GM04503 (cell line): ENCODE measurements around the gene TECPR2.
"Not testable (repeated sequence)": the region's sequence is repeated elsewhere in the genome, so short reads cannot be mapped to it uniquely, and the experiment has no call there.

ENCODE experiments used
- DNase-seq: peaks from one replicate; pipeline ENCODE4 v3.0.0-alpha.2; 2012; ENCODE audit warnings: low read depth

The TECPR2 gene

DNA sequence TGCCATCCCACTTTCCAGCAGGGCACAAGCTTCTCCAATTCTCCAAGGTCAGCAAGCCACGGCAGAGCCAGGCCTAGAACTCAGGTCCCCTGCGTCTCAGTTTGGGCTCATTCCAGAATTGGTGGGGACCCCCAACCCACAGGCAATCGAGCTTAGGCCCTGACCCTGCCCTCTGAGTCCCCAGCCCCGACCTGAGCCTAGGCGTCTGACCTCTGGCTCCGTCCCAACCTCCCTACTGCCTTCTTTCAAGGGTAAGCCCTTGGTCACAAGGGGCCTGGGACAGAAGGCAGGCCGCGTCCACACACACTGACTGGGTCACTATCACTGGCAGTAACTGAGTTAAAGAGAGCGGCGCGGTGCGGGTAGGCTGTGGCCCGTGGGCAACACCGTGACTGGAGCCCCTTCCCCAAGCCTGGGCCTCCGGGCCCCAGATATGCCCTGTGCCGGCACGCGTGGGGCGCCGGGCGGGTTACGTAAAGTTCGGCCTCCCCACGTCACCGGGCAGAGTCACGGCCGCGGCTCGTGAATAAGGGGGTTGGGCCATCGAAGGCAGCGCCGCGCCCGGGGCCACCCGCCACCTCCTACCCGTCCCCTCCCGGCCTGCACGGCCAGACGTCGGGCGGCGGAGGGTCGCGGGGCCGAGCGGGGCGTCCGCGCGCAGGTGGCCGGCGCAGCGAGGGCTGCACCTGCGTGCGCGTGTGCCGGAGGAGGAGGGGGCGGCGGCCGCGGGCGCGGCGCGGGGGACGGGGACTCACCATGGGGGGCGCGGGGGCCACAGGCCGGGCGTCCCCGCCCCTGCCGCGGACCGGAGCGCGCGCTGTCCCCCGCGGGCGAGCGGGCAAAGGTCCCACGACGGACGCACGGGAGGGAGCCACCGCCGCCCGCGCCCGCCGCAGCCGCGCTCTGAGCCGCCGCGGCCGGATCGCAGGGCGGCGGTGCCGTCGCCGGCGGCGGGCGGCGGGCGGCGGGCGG is 146.3 kb downstream of the TECPR2 start:
- no peak for DNase-seq

DNA sequence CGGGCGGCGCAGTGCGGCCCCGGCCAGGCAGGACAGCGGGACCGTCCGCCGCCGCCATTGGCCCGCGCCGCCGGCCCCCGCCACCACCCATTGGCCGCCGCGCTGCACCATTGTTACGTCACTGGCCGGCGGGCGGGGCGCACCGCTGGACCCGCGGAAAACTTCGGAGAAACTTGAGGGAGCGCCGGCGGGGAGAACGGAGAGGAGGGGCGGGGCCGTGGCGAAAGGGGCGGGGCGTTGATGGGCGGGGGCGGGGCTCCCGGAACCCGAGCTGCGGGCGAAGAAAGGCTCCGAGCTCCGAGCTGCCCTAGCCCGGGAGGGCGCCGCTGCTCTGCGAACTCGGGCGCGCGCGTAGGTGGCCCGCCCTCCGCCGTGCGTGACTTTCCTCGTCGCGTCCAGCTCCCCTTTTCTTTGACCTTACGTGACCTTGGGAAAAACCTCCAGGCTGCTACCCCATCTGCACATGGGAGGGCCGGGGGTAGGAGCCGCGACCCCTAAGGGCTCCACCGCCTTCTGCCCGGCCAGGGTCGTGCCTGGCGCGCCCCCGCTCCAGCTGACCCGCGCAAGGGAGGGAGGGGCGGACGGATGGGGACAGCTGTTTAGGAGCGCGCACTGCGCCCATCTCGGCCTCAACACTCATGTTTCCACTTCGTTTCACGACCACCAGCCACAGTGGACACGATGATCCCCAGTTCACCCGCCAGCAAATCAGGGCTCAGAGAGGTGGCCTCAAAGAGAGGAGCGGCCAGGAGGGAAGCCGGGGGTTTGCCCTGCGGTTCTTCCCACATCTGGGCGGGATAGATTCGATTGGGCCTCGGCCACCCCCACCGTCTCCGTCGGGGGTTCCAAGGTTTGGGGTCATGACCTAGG is 147.2 kb downstream of the TECPR2 start, which contains the start of gene ANKRD9:
ANKRD9 (minus strand) TSS at position 31 of the 870 bp plus-strand sequence. CDS start 1,887 bp downstream, outside the sequence.
- DNase-seq: no peak

DNA sequence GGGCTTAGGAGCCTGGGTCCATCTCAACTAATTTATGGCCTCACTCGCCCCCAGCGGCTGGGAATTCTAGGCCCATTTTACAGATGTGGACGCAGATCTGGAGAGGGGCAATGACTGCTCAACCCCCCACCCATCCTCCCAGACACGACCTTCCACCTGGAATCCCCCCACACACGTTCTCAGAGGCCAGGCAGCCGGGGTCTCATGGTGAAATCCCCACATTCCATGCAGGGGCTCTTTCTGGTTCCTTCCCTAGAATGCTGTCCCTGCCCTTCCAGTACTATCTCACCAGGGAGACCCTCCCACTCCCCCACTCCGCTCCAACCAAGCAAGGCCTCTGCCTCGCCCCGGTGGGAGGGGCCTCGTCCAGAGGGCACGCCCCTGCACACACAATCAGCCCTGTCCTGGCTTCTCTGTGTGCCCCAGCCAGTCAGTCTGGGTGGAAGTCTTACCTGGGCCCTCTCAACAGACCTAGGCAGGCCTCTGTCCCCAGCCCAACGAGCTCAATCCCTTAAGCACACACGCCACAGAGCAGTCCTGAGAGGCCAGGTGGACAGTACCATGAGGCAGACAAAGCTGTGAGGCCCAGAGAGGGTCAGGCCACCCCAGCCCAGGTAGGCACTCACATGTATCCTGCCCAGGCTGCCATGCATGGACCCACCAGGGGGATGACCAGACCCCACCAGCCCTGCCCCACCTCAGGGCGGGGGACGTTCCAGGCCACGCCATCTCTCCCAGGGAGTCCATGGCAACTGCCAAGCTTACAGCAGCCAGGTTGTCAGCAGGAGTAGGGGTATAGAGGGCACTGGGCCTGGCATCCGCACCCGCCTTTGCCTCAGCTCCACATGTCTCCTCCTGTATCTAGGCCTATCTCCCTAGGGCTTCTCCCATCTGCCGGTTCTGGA is 148.1 kb downstream of the TECPR2 start:
- DNase-seq: no peak

DNA sequence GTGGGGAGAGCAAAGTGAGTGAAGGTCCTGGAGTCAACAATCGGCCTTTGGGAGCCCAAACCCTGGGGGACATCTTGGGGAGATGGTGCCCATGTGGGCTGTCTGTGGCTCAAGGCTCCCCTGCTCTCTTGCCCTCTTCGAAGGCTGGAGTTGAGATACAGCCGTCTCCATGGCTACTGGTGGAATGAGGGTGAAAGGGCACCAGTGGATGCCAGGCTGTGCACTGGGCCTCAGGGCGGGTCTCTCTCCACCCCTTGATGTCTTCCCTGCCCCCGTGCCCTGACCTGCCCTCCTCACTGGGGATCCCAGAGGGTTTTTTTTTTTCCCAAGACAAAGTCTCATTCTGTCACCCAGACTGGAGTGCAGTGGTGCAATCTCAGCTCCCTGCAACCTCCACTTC is 148.8 kb downstream of the TECPR2 start:
- no peak for DNase-seq

DNA sequence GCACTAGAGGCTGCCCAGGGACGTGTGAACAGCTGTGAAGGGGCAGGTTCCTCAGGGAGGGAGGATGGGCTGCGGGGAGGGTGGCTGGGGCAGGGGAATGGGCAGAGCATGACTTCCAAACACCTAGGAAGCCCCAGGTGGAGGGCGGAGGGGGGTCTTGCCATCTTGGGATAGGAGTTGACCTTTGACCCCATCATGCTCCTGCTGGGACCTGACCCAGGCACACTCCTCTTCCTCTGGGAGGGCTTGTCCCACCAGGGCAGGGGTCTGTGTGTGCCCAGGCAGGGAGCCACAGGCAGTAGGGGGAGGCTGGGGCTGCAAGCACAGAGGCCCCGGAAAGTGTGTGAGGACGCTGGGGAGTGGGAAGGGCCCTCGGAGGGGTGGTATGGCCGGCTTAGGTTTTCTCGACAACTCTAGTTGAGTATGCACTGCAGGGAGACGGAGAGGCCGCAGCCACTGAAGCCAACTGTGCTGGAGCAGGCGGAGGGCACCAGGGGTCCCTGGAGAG is 150.1 kb downstream of the TECPR2 start:
- no peak for DNase-seq

DNA sequence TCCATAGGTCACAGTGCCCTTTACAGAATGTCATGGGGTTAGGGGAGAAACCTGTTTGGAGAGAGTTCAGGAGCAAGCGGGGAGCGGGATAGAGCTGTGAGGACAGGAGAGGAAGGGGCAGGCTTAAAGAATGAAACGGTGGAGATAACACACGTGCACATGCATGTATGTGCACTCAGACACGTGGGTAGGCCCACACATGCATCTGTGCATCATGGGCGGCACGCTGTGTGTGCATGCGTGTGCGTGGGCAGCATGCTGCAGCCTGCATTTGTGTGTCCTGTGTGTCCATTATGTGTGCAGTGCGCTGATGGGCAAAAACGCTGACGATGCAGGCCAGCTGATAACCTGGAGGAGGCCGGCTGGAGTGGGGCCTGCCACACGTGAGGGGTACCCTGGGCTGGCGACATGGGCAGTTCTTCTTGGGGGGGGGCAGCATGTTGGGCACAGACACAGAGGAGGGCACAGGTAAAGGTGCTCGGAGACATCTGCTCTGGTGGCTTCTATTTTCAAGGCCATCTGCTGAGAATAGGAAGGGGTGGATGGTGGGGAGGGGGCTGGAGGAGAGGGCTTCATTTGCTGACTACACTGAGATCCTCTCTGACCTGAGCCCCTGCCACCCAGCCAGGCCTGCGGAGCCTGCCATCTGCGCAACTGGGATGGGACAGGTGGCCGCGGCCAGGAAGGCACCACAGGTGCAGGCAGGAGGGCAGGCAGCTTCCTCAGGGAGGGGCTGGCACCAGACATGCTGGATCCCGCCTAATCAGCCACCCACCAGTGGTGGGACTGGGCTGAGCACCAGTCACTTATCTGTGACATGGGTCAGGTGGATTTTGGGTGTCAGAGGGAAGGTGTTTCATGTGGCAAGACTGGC is 151.4 kb downstream of the TECPR2 start:
- DNase-seq: no peak

DNA sequence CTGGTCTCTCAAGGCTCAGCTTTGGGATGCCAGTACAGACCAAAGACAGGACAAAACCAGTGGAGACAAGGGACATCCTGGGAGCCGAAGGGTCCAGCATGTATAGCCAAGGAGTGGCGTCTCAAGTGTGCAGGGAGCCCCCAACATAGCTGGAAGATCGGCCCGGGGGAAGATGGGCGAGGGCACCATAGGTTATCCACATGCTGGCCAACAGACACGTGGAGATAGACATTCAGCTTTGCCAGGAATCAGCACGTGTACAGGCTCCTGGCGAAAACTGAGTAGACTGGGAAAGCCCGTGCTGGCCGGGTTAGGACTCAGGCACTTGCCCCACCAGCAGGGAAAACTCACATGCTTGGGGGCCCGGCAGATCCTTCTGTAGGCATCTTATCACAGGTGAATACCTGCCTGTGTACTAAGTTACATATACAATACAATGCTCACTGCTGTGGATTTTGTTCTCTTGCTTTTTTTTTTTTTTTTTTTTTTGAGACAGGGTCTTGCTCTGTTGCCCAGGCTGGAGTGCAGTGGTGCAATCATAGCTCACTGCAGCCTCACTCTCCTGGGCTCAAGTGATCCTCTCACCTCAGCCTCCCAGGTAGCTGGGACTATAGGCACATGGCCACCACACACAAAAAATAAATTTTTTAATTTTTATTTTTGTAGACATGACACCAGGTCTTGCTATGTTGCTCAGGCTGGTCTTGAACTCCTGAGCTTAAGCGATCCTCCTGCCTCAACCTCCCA is 152.4 kb downstream of the TECPR2 start:
- no peak for DNase-seq

DNA sequence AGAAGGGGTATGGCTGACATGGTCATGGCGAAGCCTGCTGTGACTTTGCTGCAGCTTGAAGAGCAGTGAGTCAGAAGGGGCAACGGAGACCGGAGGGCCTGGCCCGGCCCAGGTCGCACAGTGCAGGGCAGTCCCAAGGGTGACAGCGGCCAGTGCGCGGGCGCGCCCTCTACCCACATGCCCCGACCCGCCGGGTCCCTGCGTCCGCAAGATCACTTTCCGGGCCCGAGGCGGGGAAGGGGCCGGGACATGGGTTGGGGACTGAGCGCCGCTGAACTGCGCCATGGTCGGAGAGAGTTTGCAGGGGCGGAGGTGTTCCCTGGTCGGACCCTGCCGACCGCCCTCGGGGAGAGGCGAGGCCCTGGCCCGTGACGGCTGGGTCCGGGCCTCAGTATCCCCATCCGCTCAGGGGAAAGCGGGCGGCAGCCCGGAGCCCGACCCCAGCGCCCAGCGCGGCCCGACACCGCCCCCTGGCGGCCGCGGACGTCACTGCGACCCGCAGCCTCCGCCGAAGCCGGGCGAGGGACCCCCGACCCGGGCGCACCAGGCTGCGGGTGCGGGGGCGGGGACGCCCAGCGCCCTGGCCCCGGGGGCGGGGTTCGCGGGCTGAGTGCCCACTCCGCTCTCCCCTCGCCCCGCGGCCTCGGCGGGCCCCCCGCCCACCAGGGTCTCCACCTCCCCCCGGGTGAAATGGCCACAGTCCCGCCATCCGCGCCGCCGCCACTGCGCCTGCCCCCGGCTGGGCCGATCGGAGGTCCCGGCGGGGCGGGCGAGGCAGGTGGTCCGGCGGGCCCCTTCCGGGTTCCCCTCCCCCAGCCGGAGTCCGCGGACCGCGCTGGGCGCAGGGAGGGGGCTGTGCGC is 154.0 kb downstream of the TECPR2 start:
- DNase-seq: no peak

DNA sequence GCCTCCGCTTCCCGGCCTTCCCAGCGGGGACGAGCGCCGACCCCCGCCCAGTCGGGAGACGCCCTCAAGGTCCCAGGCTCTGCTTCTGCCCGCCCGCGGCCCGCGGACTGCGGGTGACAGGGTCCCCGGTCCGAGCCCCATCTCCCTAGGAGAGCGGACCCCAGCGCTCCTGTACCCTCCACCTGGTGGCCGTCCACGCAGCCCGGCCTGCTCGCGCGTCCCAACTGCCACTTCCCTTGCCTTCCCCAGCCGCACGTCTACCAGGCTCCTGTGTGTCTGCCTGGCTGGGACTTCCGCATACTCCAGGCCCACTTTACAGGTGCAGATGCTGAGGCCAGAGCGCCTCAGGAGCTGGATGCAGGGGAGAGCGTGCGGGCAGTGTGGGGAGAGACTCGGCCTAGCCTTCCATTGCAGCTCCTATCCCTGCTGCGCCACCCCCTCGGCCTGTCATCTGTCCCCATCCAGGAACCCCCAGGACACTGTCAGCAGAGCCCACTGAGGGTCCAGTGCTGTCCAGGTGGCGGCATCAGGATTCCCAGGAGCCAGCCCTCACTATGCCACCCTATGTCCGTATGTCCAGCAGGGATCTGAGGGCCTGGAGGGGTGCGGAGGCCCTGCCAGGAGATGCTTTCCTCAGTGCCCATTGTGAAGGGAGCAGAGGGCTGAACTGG is 154.8 kb downstream of the TECPR2 start:
- DNase-seq: no peak

DNA sequence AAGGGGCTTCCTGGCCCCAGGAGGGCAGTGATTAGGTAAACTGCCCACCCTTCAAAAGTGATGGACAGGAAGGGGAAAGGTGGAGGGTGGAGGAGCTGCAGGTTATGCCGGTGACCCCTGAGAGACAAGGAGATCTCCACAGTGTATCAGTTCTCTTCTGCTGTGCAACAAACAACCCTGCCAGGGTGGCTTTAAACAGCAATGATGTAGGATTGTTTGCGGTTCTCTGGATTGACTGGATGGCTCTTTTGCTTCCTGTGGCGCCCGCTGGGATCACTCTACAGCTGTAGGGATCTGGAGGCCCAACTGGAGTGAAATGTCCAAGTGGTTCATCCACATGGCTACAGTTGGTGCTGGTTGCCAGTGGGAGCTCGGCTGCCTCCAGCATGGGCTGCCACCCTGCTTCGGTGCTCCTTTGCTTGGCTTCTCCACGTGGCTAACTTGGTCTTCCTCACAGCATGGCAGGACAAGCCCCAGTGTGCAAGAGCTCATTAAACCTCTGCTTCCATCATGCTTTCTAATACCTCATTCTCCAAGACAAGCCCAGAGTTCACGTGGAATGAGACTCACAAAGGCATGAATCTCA is 155.4 kb downstream of the TECPR2 start:
- DNase-seq: no peak

DNA sequence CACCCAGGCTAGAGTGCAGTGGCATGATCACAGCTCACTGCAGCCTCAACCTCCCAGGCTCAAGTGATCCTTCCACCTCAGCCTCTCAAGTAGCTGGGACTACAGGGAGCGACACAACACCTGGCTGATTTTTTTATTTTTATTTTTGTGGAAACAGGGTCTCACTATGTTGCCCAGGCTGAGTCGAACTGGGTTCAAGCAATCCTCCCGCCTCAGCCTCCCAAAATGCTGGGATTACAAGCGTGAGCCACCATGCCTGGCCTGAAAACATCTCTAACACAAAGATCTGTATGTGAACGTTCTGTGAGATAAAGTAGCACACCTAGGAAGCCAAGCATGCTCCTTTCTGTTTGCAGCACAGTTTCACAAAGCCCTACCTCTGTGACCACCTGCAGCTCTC is 157.0 kb downstream of the TECPR2 start:
- not testable (repeated sequence) for DNase-seq

DNA sequence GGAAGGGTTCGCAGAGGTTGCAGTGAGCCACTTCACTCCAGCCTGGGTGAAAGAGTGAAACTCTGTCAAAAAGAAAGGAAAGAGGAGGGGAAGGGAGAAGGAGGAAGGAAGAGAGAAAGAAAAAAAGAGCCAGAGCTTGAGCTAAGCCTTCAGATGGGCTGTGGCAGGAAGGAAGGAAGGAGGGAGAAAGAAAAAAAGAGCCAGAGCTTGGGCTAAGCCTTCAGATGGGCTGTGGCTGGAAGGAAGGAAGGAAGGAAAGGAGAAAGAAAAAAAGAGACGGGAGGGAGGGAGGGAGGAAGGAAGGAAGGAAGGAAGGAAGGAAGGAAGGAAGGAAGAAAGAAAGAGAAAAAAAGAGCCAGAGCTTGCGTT is 160.4 kb downstream of the TECPR2 start:
- DNase-seq: no peak

DNA sequence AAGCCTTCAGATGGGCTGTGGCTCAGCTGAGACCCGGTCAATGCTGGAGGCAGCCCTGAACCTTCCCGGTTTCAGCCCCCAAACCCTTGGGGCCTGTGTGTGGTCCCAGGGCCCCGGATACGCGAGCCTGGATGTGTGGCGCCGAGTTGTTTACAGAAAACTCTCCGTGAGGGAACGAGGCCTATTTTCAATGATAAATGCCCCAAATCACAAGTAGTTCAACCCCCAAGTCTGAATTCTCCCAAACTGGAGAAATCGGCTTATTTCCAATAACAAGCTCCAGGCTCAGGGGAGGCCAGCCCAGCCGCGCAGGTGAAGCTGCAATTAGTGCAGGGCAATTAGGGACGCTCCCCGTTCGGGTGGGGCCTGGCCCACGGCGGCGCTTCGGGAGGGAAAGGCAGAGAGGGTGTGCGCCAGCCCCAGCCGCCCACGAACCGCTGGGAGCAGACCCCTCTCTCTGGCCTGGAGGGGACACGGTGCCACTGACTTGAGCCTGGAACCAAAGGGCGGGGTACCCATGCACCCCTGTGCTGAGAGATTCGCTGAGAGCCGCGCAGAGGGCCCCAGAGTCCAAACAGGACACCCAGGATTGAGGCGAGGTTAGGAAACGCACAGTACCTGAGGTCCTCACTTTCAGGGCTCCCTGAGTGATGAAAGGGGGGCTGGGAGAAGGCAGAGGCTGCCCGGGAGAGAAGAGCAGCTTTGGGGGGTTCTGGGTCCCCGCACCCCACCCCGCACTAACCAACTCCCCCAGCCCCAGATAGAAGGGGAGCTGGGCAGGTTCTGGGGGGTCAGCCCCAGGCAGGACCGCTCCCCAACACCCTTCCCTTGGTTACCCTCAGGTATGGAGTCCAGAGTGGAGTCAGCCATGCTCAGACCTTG is 161.1 kb downstream of the TECPR2 start:
- no peak for DNase-seq

DNA sequence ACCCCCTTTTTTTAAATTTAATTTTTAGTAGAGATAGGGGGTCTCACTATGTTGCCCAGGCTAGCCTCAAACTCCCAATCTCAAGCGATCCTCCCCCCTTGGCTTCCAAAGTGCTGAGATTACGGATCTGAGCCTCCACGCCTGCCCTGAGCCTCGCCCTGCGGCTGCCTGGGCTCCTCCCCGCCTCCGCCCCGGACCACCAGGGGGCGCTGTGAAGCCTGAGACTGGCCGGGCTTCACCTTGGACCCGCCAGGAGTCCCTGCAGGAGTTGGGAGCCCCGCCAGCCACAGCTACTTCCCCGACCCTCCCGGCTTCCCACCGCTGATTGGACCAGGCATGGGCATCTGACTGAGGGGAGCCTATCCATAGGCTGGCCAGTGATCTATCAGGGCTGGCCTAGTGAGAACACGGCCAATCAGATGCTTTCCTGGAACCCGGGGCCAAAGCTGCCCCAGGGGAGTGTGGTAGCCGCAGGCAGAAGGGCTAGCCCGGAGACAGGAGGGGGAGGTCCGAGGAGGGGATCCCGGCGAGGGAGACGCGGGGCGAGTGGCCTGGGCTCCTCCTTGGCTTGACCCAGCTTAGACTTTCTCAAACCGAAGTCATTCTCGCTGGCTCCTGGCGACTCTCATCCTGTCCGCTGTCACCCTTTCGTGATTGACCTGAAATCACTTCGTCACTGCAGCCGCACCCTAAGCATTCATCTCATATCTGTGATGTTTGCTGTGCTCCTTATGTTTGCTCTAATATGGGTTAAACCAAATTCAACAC is 161.9 kb downstream of the TECPR2 start:
- DNase-seq: peak; percentile 87

DNA sequence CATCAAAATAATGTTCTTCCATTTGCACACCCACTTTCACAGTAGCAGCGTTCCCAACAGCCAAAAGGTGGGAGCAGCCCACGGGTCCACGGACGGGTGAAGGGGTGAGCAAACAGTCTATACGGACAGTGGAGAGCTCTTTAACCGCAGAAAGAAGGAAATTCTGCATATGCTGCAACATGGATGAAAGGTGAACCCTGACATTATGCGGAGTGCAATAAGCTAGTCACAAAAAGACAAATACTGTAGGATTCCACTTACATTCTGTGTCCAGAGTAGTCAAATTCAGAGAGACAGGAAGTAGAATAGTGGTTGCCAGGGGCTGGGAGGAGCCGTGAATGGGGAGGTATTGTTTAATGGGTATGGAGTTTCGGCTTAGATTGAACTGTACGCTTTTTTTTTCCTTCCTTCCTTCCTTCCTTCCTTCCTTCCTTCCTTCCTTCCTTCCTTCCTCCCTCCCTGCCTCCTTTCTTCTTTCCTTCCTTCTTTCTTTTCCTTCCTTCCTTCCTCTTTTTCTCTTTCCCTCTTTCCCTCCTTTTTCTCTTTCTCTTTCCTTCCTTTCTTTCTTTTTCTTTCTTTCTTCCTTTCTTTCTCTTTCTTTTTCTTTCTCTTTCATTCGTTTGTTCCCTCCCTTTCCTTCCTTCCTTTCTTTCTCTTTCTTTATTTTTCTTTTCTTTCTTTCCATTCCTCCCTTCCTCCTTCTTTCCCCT is 162.6 kb downstream of the TECPR2 start:
- no peak for DNase-seq
